Type B pancreatic cell (in vitro differentiated cells): ENCODE measurements around the gene TBC1D22A. TPM values are rescaled to one million over a fixed set of nuclear protein-coding genes. Genes with fewer than 3 reads are reported as not detected.

Source experiments
- DNase-seq: peaks from one replicate; pipeline ENCODE4 v3.0.0; 2021; ENCODE audit warnings: mixed read lengths; ENCODE audit not compliant: unreplicated experiment; ENCODE audit errors: extremely low spot score
- H3K27ac Mint-ChIP-seq: 2 replicates; pipeline ENCODE4 v1.8.0; 2021; ENCODE audit warnings: mild to moderate bottlenecking, mixed read lengths
- H3K27me3 Mint-ChIP-seq: 2 replicates; pipeline ENCODE4 v1.8.0; 2021; ENCODE audit warnings: mixed read lengths
- H3K36me3 Mint-ChIP-seq: 2 replicates; pipeline ENCODE4 v1.8.0; 2021; ENCODE audit warnings: mixed read lengths
- H3K4me1 Mint-ChIP-seq: one replicate; pipeline ENCODE4 v1.8.0; 2021; ENCODE audit warnings: mixed read lengths; ENCODE audit not compliant: unreplicated experiment
- H3K4me3 Mint-ChIP-seq: 2 replicates; pipeline ENCODE4 v1.8.0; 2021; ENCODE audit warnings: mild to moderate bottlenecking, mixed read lengths
- H3K9me3 Mint-ChIP-seq: 2 replicates; pipeline ENCODE4 v1.8.0; 2021; ENCODE audit warnings: mixed read lengths
- total RNA-seq: library from RNA; stranded (reverse); gene quantifications from 2 replicates; pipeline ENCODE4 v1.2.1, GENCODE V29; 2021; ENCODE audit warnings: low replicate concordance
- TF ChIP-seq, protein P1 (sequence below): fragments of 200-600 bp; sonication (generic); conservative IDR thresholded peaks from 2 replicates; pipeline ENCODE4 v1.5.0; 2021; ENCODE audit warnings: antibody characterized with exemption, mild to moderate bottlenecking

TBC1D22A gene
- total RNA-seq, 1 donor from 2014 or later = 16.2 TPM

DNA sequence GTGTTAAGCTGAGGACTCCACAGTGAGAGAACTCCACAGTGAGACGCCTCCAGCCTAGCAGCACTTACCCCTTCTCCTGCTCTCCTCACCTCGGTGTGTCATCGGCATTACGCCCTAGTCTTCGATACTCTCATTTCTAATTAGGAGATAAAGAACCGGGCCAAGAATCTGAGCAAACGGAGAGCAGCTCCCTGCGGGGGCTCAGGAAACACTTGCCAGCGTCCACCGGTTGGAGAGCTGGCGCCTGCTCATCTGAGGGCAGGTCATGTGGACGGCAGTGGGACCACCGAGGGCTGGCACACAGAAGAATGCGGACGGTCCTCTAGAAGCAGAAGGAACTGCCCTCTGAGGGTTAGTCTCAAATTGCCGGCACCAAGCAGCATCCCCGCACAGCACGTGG lies 37.4 kb upstream of the TBC1D22A start:
- no peak for DNase-seq
- TF ChIP-seq, protein P1, sequence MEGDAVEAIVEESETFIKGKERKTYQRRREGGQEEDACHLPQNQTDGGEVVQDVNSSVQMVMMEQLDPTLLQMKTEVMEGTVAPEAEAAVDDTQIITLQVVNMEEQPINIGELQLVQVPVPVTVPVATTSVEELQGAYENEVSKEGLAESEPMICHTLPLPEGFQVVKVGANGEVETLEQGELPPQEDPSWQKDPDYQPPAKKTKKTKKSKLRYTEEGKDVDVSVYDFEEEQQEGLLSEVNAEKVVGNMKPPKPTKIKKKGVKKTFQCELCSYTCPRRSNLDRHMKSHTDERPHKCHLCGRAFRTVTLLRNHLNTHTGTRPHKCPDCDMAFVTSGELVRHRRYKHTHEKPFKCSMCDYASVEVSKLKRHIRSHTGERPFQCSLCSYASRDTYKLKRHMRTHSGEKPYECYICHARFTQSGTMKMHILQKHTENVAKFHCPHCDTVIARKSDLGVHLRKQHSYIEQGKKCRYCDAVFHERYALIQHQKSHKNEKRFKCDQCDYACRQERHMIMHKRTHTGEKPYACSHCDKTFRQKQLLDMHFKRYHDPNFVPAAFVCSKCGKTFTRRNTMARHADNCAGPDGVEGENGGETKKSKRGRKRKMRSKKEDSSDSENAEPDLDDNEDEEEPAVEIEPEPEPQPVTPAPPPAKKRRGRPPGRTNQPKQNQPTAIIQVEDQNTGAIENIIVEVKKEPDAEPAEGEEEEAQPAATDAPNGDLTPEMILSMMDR = no peak
- no peaks in the 10 kb centered on the region for H3K9me3 Mint-ChIP-seq

DNA sequence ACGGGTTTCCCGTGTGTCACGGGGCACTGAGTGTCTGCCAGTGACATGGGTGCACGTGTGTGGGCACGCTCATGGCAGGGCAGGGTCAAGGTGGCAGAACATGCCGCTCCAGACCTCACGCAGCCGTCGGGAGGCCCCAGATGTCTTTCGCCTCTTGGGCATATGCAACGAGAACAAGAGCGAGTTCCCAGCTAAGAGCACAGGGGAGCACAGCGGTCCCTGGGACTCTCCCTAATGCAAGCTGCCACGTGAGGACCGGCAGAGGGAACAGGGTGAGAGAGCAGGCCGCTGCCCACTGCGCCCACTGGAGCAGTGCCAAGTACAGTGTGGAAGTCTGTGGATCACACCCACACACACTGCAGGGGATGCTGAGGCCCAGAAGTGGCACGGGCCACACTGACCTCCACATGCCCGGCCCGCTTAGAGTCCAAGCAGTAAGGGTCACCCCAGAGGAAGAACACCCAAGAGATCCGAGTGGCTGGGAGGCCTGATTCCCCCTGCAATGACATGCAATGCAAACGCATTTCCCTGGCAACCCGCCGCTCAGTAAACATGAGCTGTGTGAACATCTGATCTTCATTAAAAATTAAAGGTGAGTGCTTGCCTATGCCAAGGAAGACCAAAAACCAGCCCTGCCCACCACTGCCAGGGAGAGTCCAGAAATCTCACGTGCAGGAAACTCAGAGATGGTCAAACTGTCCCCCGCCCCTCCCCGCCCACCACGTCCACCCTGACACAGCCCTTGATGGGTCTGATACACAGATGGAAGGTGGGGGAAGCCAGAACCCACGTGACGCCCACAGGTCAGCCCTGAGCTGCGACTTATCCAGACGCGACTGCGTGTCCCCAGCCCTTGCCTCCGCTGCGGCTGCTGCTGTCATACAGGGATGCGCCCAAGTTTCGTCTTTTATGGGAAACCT lies 36.1 kb upstream of the TBC1D22A start:
- Mint-ChIP-seq H3K27ac (no peak overlapping the region), H3K4me1 (peaks cover 32% of the 10 kb centered on the region), H3K9me3 (no peaks in the 10 kb centered on the region), H3K4me3 (no peak overlapping the region), H3K27me3 (no peaks in the 10 kb centered on the region), H3K36me3 (peaks cover 11% of the 10 kb centered on the region)
- TF ChIP-seq, protein P1 = no peak
- no peak for DNase-seq

More for the DNA sequence above, 37.4 kb upstream of the TBC1D22A start:
- Mint-ChIP-seq H3K27ac (no peak overlapping the region), H3K4me1 (peaks cover 25% of the 10 kb centered on the region), H3K27me3 (no peaks in the 10 kb centered on the region), H3K36me3 (peaks cover 12% of the 10 kb centered on the region), H3K4me3 (no peak overlapping the region)

DNA sequence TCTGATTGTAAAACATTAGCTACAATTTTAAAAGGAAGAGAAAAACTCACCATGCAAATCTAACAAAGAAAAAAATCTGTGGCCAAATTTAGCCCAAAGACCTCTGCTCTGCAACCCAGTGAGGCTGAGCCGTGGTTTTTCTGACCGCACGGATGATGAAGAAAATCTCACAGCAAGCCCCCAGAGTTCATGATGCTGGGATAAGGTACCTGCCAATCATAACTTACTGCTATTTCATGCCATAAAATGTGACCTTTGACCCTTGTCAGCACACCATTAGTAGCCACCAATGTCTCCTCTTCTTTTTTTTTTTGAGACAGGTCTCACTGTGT lies 35.5 kb upstream of the TBC1D22A start:
- H3K27me3 Mint-ChIP-seq = no peaks in the 10 kb centered on the region
- TF ChIP-seq, protein P1 = no peak
- no peak overlapping the region for H3K27ac Mint-ChIP-seq
- H3K9me3 Mint-ChIP-seq = no peaks in the 10 kb centered on the region
- H3K4me3 Mint-ChIP-seq = no peak overlapping the region
- no peak for DNase-seq
- peaks cover 6% of the 10 kb centered on the region for H3K36me3 Mint-ChIP-seq
- H3K4me1 Mint-ChIP-seq = peaks cover 38% of the 10 kb centered on the region

DNA sequence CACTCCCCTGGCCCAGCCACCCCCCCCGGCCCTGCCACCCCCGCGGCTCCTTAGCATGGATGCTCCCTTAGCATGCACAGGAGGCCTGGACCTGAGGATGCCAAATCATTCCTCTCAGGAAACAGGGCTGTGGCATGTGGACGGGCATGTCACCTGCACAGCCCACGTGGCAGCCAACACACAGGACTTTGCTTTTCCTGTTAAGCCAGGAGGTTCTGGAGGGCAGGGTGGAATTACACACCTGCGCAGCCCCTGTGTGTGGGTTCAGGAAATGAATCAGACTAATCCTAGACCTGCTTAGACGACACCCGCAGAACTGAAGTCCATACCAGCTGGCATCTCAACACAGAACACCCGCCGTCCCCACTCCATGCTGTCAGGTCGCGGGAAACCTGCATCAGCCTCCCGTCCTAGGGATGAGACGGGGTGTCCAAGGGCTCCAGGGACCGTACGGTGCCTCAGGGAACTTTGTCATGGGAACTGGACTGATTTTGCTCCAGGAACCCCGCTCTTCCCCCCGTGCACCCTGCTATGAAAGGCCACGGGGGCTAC lies 34.6 kb upstream of the TBC1D22A start:
- no peak overlapping the region for H3K4me3 Mint-ChIP-seq
- peaks cover 6% of the 10 kb centered on the region for H3K36me3 Mint-ChIP-seq
- no peak for DNase-seq
- H3K27me3 Mint-ChIP-seq = no peaks in the 10 kb centered on the region
- H3K4me1 Mint-ChIP-seq = peaks cover 47% of the 10 kb centered on the region
- peak overlapping the region; percentile 34 for H3K27ac Mint-ChIP-seq
- TF ChIP-seq, protein P1 = no peak
- no peaks in the 10 kb centered on the region for H3K9me3 Mint-ChIP-seq

DNA sequence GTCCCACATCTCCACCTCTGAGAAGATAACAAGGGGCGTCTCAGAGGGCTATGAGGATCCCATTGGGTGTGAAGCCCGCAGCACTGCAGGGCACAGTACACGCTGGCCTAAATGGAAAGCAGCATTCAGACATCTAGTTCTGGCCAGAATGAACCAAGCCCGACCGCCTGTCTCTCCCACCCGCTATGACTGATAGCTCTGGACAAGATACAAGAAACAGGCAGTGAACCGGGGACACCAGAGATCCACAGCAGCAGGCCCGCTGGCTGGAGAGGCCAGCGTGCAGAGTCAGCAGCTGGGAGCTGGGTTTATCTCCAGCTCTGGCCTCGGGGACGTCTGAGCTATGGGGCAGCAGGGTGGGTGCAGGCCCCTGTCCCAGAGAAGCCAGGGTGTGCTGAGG lies 34.0 kb upstream of the TBC1D22A start:
- DNase-seq = no peak
- no peaks in the 10 kb centered on the region for H3K9me3 Mint-ChIP-seq
- TF ChIP-seq, protein P1 = no peak
- H3K27me3 Mint-ChIP-seq = no peaks in the 10 kb centered on the region
- H3K36me3 Mint-ChIP-seq = peaks cover 6% of the 10 kb centered on the region
- H3K27ac Mint-ChIP-seq = peak overlapping the region; percentile 34
- H3K4me1 Mint-ChIP-seq = peaks cover 47% of the 10 kb centered on the region
- H3K4me3 Mint-ChIP-seq = no peak overlapping the region
